Measurements from ENCODE around the gene CD2BP2.
"Not testable (repeated sequence)": the region's sequence is repeated elsewhere in the genome, so short reads cannot be mapped to it uniquely, and the experiment has no call there.

GRCh38 chr16:30338715-30339114, 16.4 kb downstream of the CD2BP2 start:
- TF ChIP-seq, protein P1, sequence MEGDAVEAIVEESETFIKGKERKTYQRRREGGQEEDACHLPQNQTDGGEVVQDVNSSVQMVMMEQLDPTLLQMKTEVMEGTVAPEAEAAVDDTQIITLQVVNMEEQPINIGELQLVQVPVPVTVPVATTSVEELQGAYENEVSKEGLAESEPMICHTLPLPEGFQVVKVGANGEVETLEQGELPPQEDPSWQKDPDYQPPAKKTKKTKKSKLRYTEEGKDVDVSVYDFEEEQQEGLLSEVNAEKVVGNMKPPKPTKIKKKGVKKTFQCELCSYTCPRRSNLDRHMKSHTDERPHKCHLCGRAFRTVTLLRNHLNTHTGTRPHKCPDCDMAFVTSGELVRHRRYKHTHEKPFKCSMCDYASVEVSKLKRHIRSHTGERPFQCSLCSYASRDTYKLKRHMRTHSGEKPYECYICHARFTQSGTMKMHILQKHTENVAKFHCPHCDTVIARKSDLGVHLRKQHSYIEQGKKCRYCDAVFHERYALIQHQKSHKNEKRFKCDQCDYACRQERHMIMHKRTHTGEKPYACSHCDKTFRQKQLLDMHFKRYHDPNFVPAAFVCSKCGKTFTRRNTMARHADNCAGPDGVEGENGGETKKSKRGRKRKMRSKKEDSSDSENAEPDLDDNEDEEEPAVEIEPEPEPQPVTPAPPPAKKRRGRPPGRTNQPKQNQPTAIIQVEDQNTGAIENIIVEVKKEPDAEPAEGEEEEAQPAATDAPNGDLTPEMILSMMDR (IDR thresholded peaks at IDR 0.05), result not testable (repeated sequence)
- not testable (repeated sequence) for TF ChIP-seq POLR2A (IDR thresholded peaks at IDR 0.05)

Measured in thyroid gland (tissue), 4 donors.